OCI-LY7 (cell line): Measurements from ENCODE around the gene CUL4A. TPM values are rescaled to one million over a fixed set of nuclear protein-coding genes. Genes with fewer than 3 reads are reported as not detected.

Experiments
- BruUV-seq: library from RNA; stranded (reverse); fragments of 400-500 nt; replicated peaks from 2 replicates; lab custom pipeline; 2021; lab: Mats Ljungman, UMichigan
- CTCF ChIA-PET: fragments of 300-600 bp; sonication (Branson Sonifier 250); formaldehyde crosslinking; loops from one replicate; lab custom pipeline; 2022; ENCODE audit warnings: antibody characterized with exemption; ENCODE audit not compliant: unreplicated experiment; lab: Charles Lee
- POLR2A ChIA-PET: fragments of 300-600 bp; sonication (Branson Sonifier 250); formaldehyde crosslinking; loops from one replicate; lab custom pipeline; 2022; ENCODE audit warnings: antibody characterized with exemption; lab: Charles Lee
- DNase-seq: peaks from one replicate; pipeline ENCODE4 v3.0.0-alpha.2; 2015; ENCODE audit warnings: low spot score
- H2AFZ ChIP-seq: fragments of 200-600 bp; sonication (generic), shearing (Covaris generic); 2 replicates; pipeline ENCODE4 v1.6.1; 2014; ENCODE audit warnings: mild to moderate bottlenecking, antibody characterized with exemption, low read length, moderate library complexity
- H3K27ac ChIP-seq: fragments of 200-600 bp; sonication (generic); 2 replicates; pipeline ENCODE4 v1.5.1; 2014; ENCODE audit warnings: mixed run types, low read depth, mild to moderate bottlenecking, moderate library complexity, low read length, inconsistent platforms; ENCODE audit not compliant: poor library complexity, severe bottlenecking
- H3K36me3 ChIP-seq: fragments of 200-600 bp; sonication (generic); 2 replicates; pipeline ENCODE4 v1.6.1; 2014; ENCODE audit warnings: mild to moderate bottlenecking, antibody characterized with exemption, low read length, moderate library complexity, mixed read lengths; ENCODE audit not compliant: insufficient read depth
- H3K4me1 ChIP-seq: fragments of 200-600 bp; sonication (generic); 2 replicates; pipeline ENCODE4 v1.5.1; 2014; ENCODE audit warnings: mild to moderate bottlenecking, low read length; ENCODE audit not compliant: insufficient read depth, poor library complexity, severe bottlenecking
- H3K4me2 ChIP-seq: fragments of 200-600 bp; sonication (generic); 2 replicates; pipeline ENCODE4 v1.6.1; 2014; ENCODE audit warnings: mild to moderate bottlenecking, low read length
- H3K4me3 ChIP-seq: fragments of 200-600 bp; sonication (generic); 2 replicates; pipeline ENCODE4 v1.5.1; 2014; ENCODE audit warnings: mild to moderate bottlenecking, low read depth, low read length; ENCODE audit not compliant: poor library complexity, severe bottlenecking
- H3K79me2 ChIP-seq: fragments of 200-600 bp; sonication (generic); 2 replicates; pipeline ENCODE4 v1.6.1; 2016; ENCODE audit warnings: low read depth, mild to moderate bottlenecking, low read length, moderate library complexity, mixed read lengths; ENCODE audit not compliant: insufficient read depth
- H3K9me2 ChIP-seq: fragments of 200-600 bp; sonication (generic); 2 replicates; pipeline ENCODE4 v1.6.1; 2016; ENCODE audit warnings: mild to moderate bottlenecking, low read length, mixed read lengths; ENCODE audit not compliant: insufficient read depth
- H3K9me3 ChIP-seq: fragments of 200-600 bp; sonication (generic); 2 replicates; pipeline ENCODE4 v1.6.1; 2014; ENCODE audit warnings: mild to moderate bottlenecking, mixed run types, low read length, mixed read lengths
- H4K20me1 ChIP-seq: fragments of 200-600 bp; sonication (generic); 2 replicates; pipeline ENCODE4 v1.6.1; 2014; ENCODE audit warnings: mild to moderate bottlenecking, antibody characterized with exemption, low read length, moderate library complexity, mixed read lengths; ENCODE audit not compliant: insufficient read depth
- CTCF ChIP-seq: fragments of 200-600 bp; sonication (generic); conservative IDR thresholded peaks from 2 replicates; pipeline ENCODE4 v1.5.1; 2014; ENCODE audit warnings: mild to moderate bottlenecking, antibody characterized with exemption, low read length, moderate library complexity, mixed read lengths
- EZH2phosphoT487 ChIP-seq: fragments of 200-600 bp; sonication (generic); IDR thresholded peaks from 2 replicates; pipeline ENCODE4 v1.6.1; 2018; ENCODE audit warnings: low read depth, borderline replicate concordance, mild to moderate bottlenecking, mixed run types, antibody characterized with exemption, low read length, moderate library complexity, mixed read lengths
- intact Hi-C: fragments of 100-400 bp; cut with micrococcal nuclease; formaldehyde crosslinking; loops from one replicate; pipeline ENCODE4 v1.10.0; 2022; ENCODE audit not compliant: unreplicated experiment
- total RNA-seq, 2 experiments: library from RNA; depleted of rRNA in 1 of 2; stranded (reverse); fragments of >200 nt in 1 of 2; shearing (Covaris generic) in 1 of 2; gene quantifications; 2 replicates each; pipeline ENCODE4 v1.2.3, GENCODE V29; 2014 to 2022

The CUL4A gene
- total RNA-seq, 2 experiments from 2014 or later, result 46.6 to 49.8 TPM

- H3K79me2 ChIP-seq, result no peaks in the 10 kb centered on the region
- peaks cover 9% of the 10 kb centered on the region; the same call in 1 of the 2 replicates for H3K36me3 ChIP-seq
- no TSS peak for BruUV-seq
- TF ChIP-seq EZH2phosphoT487 (no peak), CTCF (no peak)
- no peaks in the 10 kb centered on the region for H4K20me1 ChIP-seq
- no peaks in the 10 kb centered on the region for H3K9me2 ChIP-seq
- DNase-seq, result no peak
- no peak overlapping the region for H3K4me3 ChIP-seq
- no peak overlapping the region for H3K27ac ChIP-seq
- ChIA-PET CTCF (no interaction called here), POLR2A (no interaction called here)
- H2AFZ ChIP-seq, result no peak overlapping the region
- H3K4me1 ChIP-seq, result no peaks in the 10 kb centered on the region
- no peaks in the 10 kb centered on the region for H3K9me3 ChIP-seq
- no peak overlapping the region for H3K4me2 ChIP-seq
- intact Hi-C loops, result no loop called here
Observed at GRCh38 chr13:113267642-113268405, 58.4 kb downstream of the CUL4A start.

GRCh38 chr13:113272031-113272430 is 62.6 kb downstream of the CUL4A start:
- TF ChIP-seq EZH2phosphoT487 (no peak), CTCF (no peak)
- DNase-seq, result no peak
- Histone ChIP-seq H3K9me2 (no peaks in the 10 kb centered on the region), H3K36me3 (no peaks in the 10 kb centered on the region), H2AFZ (no peak overlapping the region), H3K4me1 (no peaks in the 10 kb centered on the region), H3K4me3 (no peak overlapping the region), H4K20me1 (no peaks in the 10 kb centered on the region), H3K27ac (no peak overlapping the region), H3K4me2 (no peak overlapping the region), H3K9me3 (no peaks in the 10 kb centered on the region), H3K79me2 (no peaks in the 10 kb centered on the region)
- no TSS peak for BruUV-seq
- POLR2A ChIA-PET, result no interaction called here
- intact Hi-C loops, result no loop called here
- CTCF ChIA-PET, result no interaction called here

- CTCF ChIA-PET, result no interaction called here
- H3K36me3 ChIP-seq, result no peaks in the 10 kb centered on the region
Observed at GRCh38 chr13:113272701-113273181, 63.3 kb downstream of the CUL4A start.

More at GRCh38 chr13:113272701-113273181, 63.3 kb downstream of the CUL4A start:
- no TSS peak for BruUV-seq
- no peak for DNase-seq
- no peak for TF ChIP-seq CTCF
- TF ChIP-seq EZH2phosphoT487, result no peak
- H3K9me2 ChIP-seq, result no peaks in the 10 kb centered on the region
- no peak overlapping the region for H3K27ac ChIP-seq
- no peaks in the 10 kb centered on the region for H3K79me2 ChIP-seq
- H3K4me1 ChIP-seq, result no peaks in the 10 kb centered on the region
- intact Hi-C loops, result no loop called here
- H3K4me2 ChIP-seq, result no peak overlapping the region
- H2AFZ ChIP-seq, result no peak overlapping the region
- H3K4me3 ChIP-seq, result no peak overlapping the region
- POLR2A ChIA-PET, result no interaction called here
- no peaks in the 10 kb centered on the region for H3K9me3 ChIP-seq
- no peaks in the 10 kb centered on the region for H4K20me1 ChIP-seq
